ENCODE measurements around the gene VWA3B. TPM values are rescaled to one million over a fixed set of nuclear protein-coding genes. Genes with fewer than 3 reads are reported as not detected.

VWA3B gene
- polyA plus RNA-seq, 1 donor (not counting 4 experiments of a cell fraction or from before 2014, with no cell fraction given): not detected

- no peaks in the 10 kb centered on the region for H3K79me2 ChIP-seq (ENCODE audit: control insufficient read depth, insufficient read depth, low read length)
- no peaks in the 10 kb centered on the region for H3K4me1 ChIP-seq (ENCODE audit: control insufficient read depth, extremely low read depth, insufficient read depth, low read length)
- no peak overlapping the region for H3K9ac ChIP-seq (ENCODE audit: control insufficient read depth, extremely low read depth, insufficient read depth, low read length)
- H3K36me3 ChIP-seq (ENCODE audit: control insufficient read depth in 2 of 2, extremely low read depth in 1 of 2, insufficient read depth in 2 of 2, low read length in 2 of 2): no peaks in the 10 kb centered on the region
- H3K4me3 ChIP-seq (ENCODE audit: control insufficient read depth in 2 of 3, extremely low read depth in 1 of 3, insufficient read depth in 2 of 3, low read depth in 1 of 3, low read length in 3 of 3): no peak overlapping the region
- TF ChIP-seq CTCF (optimal IDR thresholded peaks at IDR 0.05 in 1 of 3, IDR thresholded peaks at IDR 0.05 in 1 of 3, conservative IDR thresholded peaks at IDR 0.05 in 1 of 3; ENCODE audit: extremely low read depth in 1 of 3, insufficient read depth in 2 of 3, low read length in 3 of 3) (no peak), EZH2 (IDR thresholded peaks at IDR 0.05; ENCODE audit: low read length) (no peak)
- no peak overlapping the region for H3K27ac ChIP-seq (ENCODE audit: control insufficient read depth, insufficient read depth, low read length)
- H4K20me1 ChIP-seq (ENCODE audit: control insufficient read depth, extremely low read depth, insufficient read depth, low read length): no peaks in the 10 kb centered on the region
- dilution Hi-C loops (cut with MboI; ENCODE audit: extremely low pct_ligation_motif_present, low sequenced_read_pairs): no loop called here
- FAIRE-seq (no peak), DNase-seq (ENCODE audit: low read depth, low spot score) (no peak)
- no peak overlapping the region for H3K4me2 ChIP-seq (ENCODE audit: control insufficient read depth, extremely low read depth, insufficient read depth, low read depth, low read length)
- no peaks in the 10 kb centered on the region for H3K9me3 ChIP-seq (ENCODE audit: control insufficient read depth, low read depth, low read length)
- no peak overlapping the region for H2AFZ ChIP-seq (ENCODE audit: control insufficient read depth, low read length)
- no peaks in the 10 kb centered on the region for H3K9me1 ChIP-seq (ENCODE audit: control insufficient read depth, extremely low read depth, insufficient read depth, low read length)
- no peaks in the 10 kb centered on the region for H3K27me3 ChIP-seq (ENCODE audit: control insufficient read depth, extremely low read depth, insufficient read depth, low read length)
Measured at GRCh38 chr2:98140210-98140609, 53.2 kb downstream of the VWA3B start.

- Histone ChIP-seq H3K27me3 (ENCODE audit: control insufficient read depth, extremely low read depth, insufficient read depth, low read length) (no peaks in the 10 kb centered on the region), H3K36me3 (ENCODE audit: control insufficient read depth in 2 of 2, extremely low read depth in 1 of 2, insufficient read depth in 2 of 2, low read length in 2 of 2) (no peaks in the 10 kb centered on the region), H2AFZ (ENCODE audit: control insufficient read depth, low read length) (no peak overlapping the region), H3K4me2 (ENCODE audit: control insufficient read depth, extremely low read depth, insufficient read depth, low read depth, low read length) (no peak overlapping the region), H3K4me3 (ENCODE audit: control insufficient read depth in 2 of 3, extremely low read depth in 1 of 3, insufficient read depth in 2 of 3, low read depth in 1 of 3, low read length in 3 of 3) (no peak overlapping the region), H4K20me1 (ENCODE audit: control insufficient read depth, extremely low read depth, insufficient read depth, low read length) (no peaks in the 10 kb centered on the region), H3K9me3 (ENCODE audit: control insufficient read depth, low read depth, low read length) (no peaks in the 10 kb centered on the region), H3K9me1 (ENCODE audit: control insufficient read depth, extremely low read depth, insufficient read depth, low read length) (no peaks in the 10 kb centered on the region), H3K4me1 (ENCODE audit: control insufficient read depth, extremely low read depth, insufficient read depth, low read length) (no peaks in the 10 kb centered on the region), H3K27ac (ENCODE audit: control insufficient read depth, insufficient read depth, low read length) (no peak overlapping the region), H3K79me2 (ENCODE audit: control insufficient read depth, insufficient read depth, low read length) (no peaks in the 10 kb centered on the region), H3K9ac (ENCODE audit: control insufficient read depth, extremely low read depth, insufficient read depth, low read length) (no peak overlapping the region)
- no peak for FAIRE-seq
- dilution Hi-C loops (cut with MboI; ENCODE audit: extremely low pct_ligation_motif_present, low sequenced_read_pairs): no loop called here
- TF ChIP-seq CTCF (optimal IDR thresholded peaks at IDR 0.05 in 1 of 3, IDR thresholded peaks at IDR 0.05 in 1 of 3, conservative IDR thresholded peaks at IDR 0.05 in 1 of 3; ENCODE audit: extremely low read depth in 1 of 3, insufficient read depth in 2 of 3, low read length in 3 of 3) (no peak), EZH2 (IDR thresholded peaks at IDR 0.05; ENCODE audit: low read length) (no peak)
- no peak for DNase-seq (ENCODE audit: low read depth, low spot score)
Measured at GRCh38 chr2:98142106-98142791, 55.3 kb downstream of the VWA3B start.

Measured in keratinocyte (primary cell).